A549 (cell line): Measurements from ENCODE around the gene HEXD. TPM values are rescaled to one million over a fixed set of nuclear protein-coding genes. Genes with fewer than 3 reads are reported as not detected.
A peak's percentile ranks its signal among the peaks of the same experiment; 100 is the strongest.
"Not testable (repeated sequence)": the region's sequence is repeated elsewhere in the genome, so short reads cannot be mapped to it uniquely, and the experiment has no call there.

Experiments
- ATAC-seq, 2 experiments: fragments of 200-7000 bp in 1 of 2; fragments of >200 bp in 1 of 2; cut with Nextera tagmentation in 1 of 2; cut with Tn5 transposase in 1 of 2; 3 replicates each; pipeline versions ENCODE4 v1.8.0 to v1.9.1; 2018 to 2020; ENCODE audit warnings: mild to moderate bottlenecking in 1 of 2, moderate library complexity in 1 of 2
- CTCF ChIA-PET: fragments of 300-600 bp; sonication (Branson Sonifier 250); formaldehyde crosslinking; extraction: SDS; loops from one replicate; lab custom pipeline; 2021; ENCODE audit warnings: antibody characterized with exemption, inconsistent platforms; lab: Yijun Ruan, JAX
- POLR2A ChIA-PET: fragments of 350-600 bp; formaldehyde crosslinking; extraction: SDS; loops from one replicate; lab custom pipeline; 2021; ENCODE audit warnings: antibody characterized with exemption, inconsistent platforms; lab: Yijun Ruan, JAX
- DNase-seq, 2 experiments: peaks; one replicate each; pipeline versions ENCODE4 v3.0.0 to v3.0.0-alpha.2; 2011 to 2016; ENCODE audit warnings: low read depth in 1 of 2, low spot score in 1 of 2
- FAIRE-seq: peaks from 2 replicates; lab custom pipeline; 2011; peaks lifted over from hg19 to GRCh38; lab: Jason Lieb, UNC
- H3K27ac ChIP-seq, 2 experiments: fragments of >200 bp; sonication (Bioruptor Twin); formaldehyde crosslinking; 3 replicates each; pipeline ENCODE4 v1.5.1; 2016 to 2017
- H3K4me1 ChIP-seq: fragments of >200 bp; sonication (Bioruptor Twin); formaldehyde crosslinking; 3 replicates; pipeline ENCODE4 v1.6.1; 2016
- H3K4me2 ChIP-seq: fragments of >200 bp; sonication (Bioruptor Twin); formaldehyde crosslinking; 3 replicates; pipeline ENCODE4 v1.6.1; 2016
- H3K4me3 ChIP-seq: fragments of >200 bp; sonication (Bioruptor Twin); formaldehyde crosslinking; 3 replicates; pipeline ENCODE4 v1.5.1; 2016
- H3K9me3 ChIP-seq: fragments of >200 bp; sonication (Bioruptor Twin); formaldehyde crosslinking; 3 replicates; pipeline ENCODE4 v1.6.1; 2016
- GATA3 ChIP-seq: IDR thresholded peaks from 2 replicates; pipeline ENCODE4 v1.6.1; 2012; ENCODE audit warnings: borderline replicate concordance
- KDM5A ChIP-seq: fragments of 200-600 bp; sonication (generic); IDR thresholded peaks from 2 replicates; pipeline ENCODE4 v1.6.1; 2016; ENCODE audit warnings: antibody characterized with exemption, mild to moderate bottlenecking
- MAZ ChIP-seq: fragments of 150-350 bp; IDR thresholded peaks from 2 replicates; pipeline ENCODE4 v1.6.1; 2014; ENCODE audit warnings: antibody characterized with exemption, low read depth, low read length, borderline replicate concordance
- NR3C1 ChIP-seq: fragments of >200 bp; sonication (Bioruptor Twin); formaldehyde crosslinking; IDR thresholded peaks from 3 replicates; pipeline ENCODE4 v1.6.1; 2017
- PHF8 ChIP-seq: fragments of 200-600 bp; sonication (generic); IDR thresholded peaks from 2 replicates; pipeline ENCODE4 v1.6.1; 2016; ENCODE audit warnings: low read depth, mild to moderate bottlenecking, antibody characterized with exemption, moderate library complexity, borderline replicate concordance
- POLR2AphosphoS2 ChIP-seq: conservative IDR thresholded peaks from 2 replicates; pipeline ENCODE4 v1.6.1; 2012; ENCODE audit warnings: low read length, improper control_type of control experiment, inconsistent platforms
- RFX5 ChIP-seq: fragments of 450-650 bp; IDR thresholded peaks from 2 replicates; pipeline ENCODE4 v1.7.1; 2014; ENCODE audit warnings: antibody characterized with exemption, mild to moderate bottlenecking, moderate library complexity
- TFCP2L1 ChIP-seq: fragments of 250-450 bp; sonication (Bioruptor Pico); IDR thresholded peaks from 2 replicates; pipeline ENCODE4 v1.5.0; 2021; ENCODE audit warnings: mild to moderate bottlenecking
- WGBS: methylation state at CpG from one replicate; pipeline ENCODE4 v1.1.6; 2017; ENCODE audit errors: missing lambda C conversion rate; 5-methylcytosine and 5-hydroxymethylcytosine counted together
- polyA plus RNA-seq, 4 experiments: library from polyadenylated mRNA; depleted of rRNA in 3 of 4; stranded (reverse); fragments of >200 nt; fragmentation: RNase III in 1 of 4; extraction: RNeasy Plus Mini Kit Qiagen cat#74134 plus additional on column Dnase treatment in 1 of 4; gene quantifications; 2 replicates in 3 of 4; 3 replicates in 1 of 4; pipeline ENCODE4 v1.2.3, GENCODE V29; 2011 to 2017
- TF ChIP-seq, protein P1 (sequence below): fragments of 200-600 bp; sonication (generic); IDR thresholded peaks from 2 replicates; pipeline ENCODE4 v1.6.1; 2016; ENCODE audit warnings: antibody characterized with exemption, mild to moderate bottlenecking, moderate library complexity
- TF ChIP-seq, protein P2 (sequence below): fragments of 250-450 bp; sonication (Bioruptor Pico); IDR thresholded peaks from 2 replicates; pipeline ENCODE4 v1.5.0; 2021; ENCODE audit warnings: mild to moderate bottlenecking, moderate library complexity, borderline replicate concordance
- TF ChIP-seq, protein P3 (sequence below): fragments of >200 bp; sonication (Bioruptor Twin); formaldehyde crosslinking; IDR thresholded peaks from 3 replicates; pipeline ENCODE4 v1.6.1; 2016
- TF ChIP-seq, protein P4 (sequence below): IDR thresholded peaks from 2 replicates; pipeline ENCODE4 v1.6.1; 2012; ENCODE audit warnings: low read depth, borderline replicate concordance

HEXD gene
- polyA plus RNA-seq, 2 of the 4 experiments (the other 2 are of a cell fraction), result 18.0 to 19.5 TPM

DNA sequence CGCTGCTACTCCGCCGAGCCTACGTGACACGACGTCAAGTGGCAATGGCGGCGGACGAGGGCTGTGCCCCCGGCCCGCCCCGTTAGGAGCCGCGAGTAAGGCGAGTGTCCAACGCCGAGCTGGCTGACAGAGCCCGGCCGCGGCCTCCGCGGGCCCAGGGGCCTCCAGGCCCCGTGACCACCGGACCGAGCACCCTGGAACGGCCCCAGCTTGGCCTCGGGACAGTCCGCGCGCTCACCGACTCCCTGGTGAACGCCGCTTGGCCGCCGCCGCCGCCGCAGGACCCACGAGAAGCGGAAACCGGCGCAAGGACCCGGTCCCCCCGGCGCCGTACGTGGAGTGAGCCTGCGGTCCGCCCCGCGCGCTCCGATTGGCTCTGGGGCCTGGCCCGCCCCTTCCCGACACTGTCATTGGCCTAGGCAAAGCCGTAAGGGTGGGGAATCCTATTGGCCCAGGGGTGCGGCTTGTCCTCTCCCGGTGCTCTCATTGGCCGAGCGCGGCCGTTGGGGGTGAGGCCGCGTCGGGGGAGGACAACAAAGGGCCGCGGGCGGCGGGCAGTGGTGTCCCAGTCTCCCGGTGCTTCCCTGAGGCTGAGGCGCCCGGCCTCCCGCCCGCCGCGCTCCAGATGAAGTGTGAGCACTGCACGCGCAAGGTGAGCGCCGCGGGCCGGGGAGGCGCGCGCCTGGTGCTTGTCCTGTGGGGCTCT lies 40.2 kb downstream of the HEXD start, which contains the start of gene NARF (continued):
- TF ChIP-seq, protein P1, sequence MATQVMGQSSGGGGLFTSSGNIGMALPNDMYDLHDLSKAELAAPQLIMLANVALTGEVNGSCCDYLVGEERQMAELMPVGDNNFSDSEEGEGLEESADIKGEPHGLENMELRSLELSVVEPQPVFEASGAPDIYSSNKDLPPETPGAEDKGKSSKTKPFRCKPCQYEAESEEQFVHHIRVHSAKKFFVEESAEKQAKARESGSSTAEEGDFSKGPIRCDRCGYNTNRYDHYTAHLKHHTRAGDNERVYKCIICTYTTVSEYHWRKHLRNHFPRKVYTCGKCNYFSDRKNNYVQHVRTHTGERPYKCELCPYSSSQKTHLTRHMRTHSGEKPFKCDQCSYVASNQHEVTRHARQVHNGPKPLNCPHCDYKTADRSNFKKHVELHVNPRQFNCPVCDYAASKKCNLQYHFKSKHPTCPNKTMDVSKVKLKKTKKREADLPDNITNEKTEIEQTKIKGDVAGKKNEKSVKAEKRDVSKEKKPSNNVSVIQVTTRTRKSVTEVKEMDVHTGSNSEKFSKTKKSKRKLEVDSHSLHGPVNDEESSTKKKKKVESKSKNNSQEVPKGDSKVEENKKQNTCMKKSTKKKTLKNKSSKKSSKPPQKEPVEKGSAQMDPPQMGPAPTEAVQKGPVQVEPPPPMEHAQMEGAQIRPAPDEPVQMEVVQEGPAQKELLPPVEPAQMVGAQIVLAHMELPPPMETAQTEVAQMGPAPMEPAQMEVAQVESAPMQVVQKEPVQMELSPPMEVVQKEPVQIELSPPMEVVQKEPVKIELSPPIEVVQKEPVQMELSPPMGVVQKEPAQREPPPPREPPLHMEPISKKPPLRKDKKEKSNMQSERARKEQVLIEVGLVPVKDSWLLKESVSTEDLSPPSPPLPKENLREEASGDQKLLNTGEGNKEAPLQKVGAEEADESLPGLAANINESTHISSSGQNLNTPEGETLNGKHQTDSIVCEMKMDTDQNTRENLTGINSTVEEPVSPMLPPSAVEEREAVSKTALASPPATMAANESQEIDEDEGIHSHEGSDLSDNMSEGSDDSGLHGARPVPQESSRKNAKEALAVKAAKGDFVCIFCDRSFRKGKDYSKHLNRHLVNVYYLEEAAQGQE, result peak; percentile 52; the same call in 1 of the 2 replicates
- peak; percentile 82; the same call in 1 of the 2 replicates for TF ChIP-seq RFX5
- 0 out of 2 replicates have a peak, but pooled peaks have one; percentile 77 for TF ChIP-seq TFCP2L1 (CRISPR knock-in tag)
- 0 out of 2 replicates have a peak, but pooled peaks have one; percentile 6 for TF ChIP-seq MAZ
- TF ChIP-seq GATA3, result peak; percentile 26; the same call in 1 of the 2 replicates
- TF ChIP-seq, protein P2, sequence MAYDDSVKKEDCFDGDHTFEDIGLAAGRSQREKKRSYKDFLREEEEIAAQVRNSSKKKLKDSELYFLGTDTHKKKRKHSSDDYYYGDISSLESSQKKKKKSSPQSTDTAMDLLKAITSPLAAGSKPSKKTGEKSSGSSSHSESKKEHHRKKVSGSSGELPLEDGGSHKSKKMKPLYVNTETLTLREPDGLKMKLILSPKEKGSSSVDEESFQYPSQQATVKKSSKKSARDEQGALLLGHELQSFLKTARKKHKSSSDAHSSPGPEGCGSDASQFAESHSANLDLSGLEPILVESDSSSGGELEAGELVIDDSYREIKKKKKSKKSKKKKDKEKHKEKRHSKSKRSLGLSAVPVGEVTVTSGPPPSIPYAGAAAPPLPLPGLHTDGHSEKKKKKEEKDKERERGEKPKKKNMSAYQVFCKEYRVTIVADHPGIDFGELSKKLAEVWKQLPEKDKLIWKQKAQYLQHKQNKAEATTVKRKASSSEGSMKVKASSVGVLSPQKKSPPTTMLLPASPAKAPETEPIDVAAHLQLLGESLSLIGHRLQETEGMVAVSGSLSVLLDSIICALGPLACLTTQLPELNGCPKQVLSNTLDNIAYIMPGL (CRISPR knock-in tag), result no peak
- no peak for TF ChIP-seq NR3C1
- TF ChIP-seq, all 56 proteins: peak for 17

DNA sequence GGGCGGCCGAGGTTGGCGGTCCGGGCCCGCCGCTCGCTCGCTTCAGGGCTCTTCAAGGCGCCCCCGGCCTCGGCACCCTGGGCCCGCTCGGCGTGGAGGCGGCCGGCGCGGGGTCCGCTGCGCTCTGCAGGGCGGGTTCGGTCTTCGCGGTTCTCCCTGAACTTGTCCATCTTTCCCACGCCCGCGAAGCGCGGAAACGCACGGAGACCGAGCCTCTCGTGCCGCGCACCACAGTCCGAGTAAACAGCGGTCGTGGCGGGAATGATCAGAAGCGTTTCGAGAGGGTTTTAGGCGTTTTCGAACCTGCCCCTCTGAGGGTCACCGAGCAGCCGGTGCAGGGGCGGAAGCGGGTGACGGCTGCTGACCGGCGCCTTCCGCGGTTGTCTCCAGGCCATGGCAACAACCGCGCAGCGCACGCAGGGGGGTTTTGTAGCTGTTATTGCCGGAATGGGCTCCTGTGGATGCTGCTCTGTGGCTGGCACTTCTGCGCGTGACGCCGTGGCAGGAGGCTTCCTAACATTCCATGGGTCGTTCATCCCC lies 40.8 kb downstream of the HEXD start:
- TF ChIP-seq, protein P3, sequence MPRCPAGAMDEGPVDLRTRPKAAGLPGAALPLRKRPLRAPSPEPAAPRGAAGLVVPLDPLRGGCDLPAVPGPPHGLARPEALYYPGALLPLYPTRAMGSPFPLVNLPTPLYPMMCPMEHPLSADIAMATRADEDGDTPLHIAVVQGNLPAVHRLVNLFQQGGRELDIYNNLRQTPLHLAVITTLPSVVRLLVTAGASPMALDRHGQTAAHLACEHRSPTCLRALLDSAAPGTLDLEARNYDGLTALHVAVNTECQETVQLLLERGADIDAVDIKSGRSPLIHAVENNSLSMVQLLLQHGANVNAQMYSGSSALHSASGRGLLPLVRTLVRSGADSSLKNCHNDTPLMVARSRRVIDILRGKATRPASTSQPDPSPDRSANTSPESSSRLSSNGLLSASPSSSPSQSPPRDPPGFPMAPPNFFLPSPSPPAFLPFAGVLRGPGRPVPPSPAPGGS, result no peak
- TF ChIP-seq POLR2AphosphoS2 (no peak), PHF8 (peak; percentile 70), KDM5A (peak; percentile 58; the same call in 1 of the 2 replicates)
- TF ChIP-seq, protein P4, sequence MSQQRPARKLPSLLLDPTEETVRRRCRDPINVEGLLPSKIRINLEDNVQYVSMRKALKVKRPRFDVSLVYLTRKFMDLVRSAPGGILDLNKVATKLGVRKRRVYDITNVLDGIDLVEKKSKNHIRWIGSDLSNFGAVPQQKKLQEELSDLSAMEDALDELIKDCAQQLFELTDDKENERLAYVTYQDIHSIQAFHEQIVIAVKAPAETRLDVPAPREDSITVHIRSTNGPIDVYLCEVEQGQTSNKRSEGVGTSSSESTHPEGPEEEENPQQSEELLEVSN, result 0 out of 2 replicates have a peak, but pooled peaks have one; percentile 33
- Histone ChIP-seq H3K4me2 (peak overlapping the region; percentile 80), H3K4me1 (peaks cover 14% of the 10 kb centered on the region), H3K27ac (peak overlapping the region; percentile 72 to 97), H3K4me3 (peak overlapping the region; percentile 74), H3K9me3 (no peaks in the 10 kb centered on the region)
- ATAC-seq (peak in 1 of 2 experiments; percentile 20; a peak in 3 of 6 replicates), DNase-seq (no peak), FAIRE-seq (no peak)
- ChIA-PET POLR2A (no interaction called here), CTCF (interaction anchor here (0.6 kb wide), 1 partner anchor 97 kb away, joined by 4 read pairs; no protein-coding TSS in a partner anchor)
- WGBS, result 5% methylated on average over 53 of the region's 62 CpGs

DNA sequence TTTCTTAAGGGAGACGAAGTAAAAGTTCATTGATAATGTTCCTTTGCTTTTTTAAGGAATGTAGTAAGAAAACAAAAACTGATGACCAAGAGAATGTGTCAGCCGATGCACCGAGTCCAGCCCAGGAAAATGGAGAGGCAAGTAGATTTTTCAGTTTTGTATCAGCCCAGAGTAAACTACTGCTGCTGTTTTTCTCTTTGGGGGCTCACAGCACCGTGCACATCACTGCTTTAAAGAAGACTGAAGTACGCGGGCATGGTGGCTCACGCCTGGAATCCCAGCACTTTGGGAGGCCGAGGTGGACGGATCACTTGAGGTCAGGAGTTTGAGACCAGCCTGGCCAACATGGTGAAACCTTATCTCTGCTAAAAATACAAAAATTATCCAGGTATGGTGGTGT lies 41.8 kb downstream of the HEXD start:
- POLR2A ChIA-PET, H3K27ac ChIP-seq, ATAC-seq, DNase-seq, FAIRE-seq, H3K4me3 ChIP-seq, H3K9me3 ChIP-seq: not testable (repeated sequence)
- peaks cover 14% of the 10 kb centered on the region for H3K4me1 ChIP-seq
- 88% methylated on average over 9 of the region's 9 CpGs for WGBS
- CTCF ChIA-PET, result interaction anchor here (0.8 kb wide), 1 partner anchor 94 kb away, joined by 3 read pairs; no protein-coding TSS in a partner anchor
- H3K4me2 ChIP-seq, result peak overlapping the region; percentile 80
